ENCODE data around the gene UTP25. TPM values are rescaled to one million over a fixed set of nuclear protein-coding genes. Genes with fewer than 3 reads are reported as not detected.

UTP25 gene
- polyA plus RNA-seq, 3 donors from 2014 or later, result 2.6 to 3.7 (median 3.2) TPM

GRCh38 chr1:209876078-209876800 lies 48.5 kb downstream of the UTP25 start:
- H3K9me3 Mint-ChIP-seq, result no peaks in the 10 kb centered on the region
- no peaks in the 10 kb centered on the region for H3K4me1 Mint-ChIP-seq
- H3K27ac Mint-ChIP-seq, result no peak overlapping the region
- no peak for DNase-seq
- no peak overlapping the region for H3K4me3 Mint-ChIP-seq
- peaks cover 0 to 7% (median 4%) of the 10 kb centered on the region in 3 donors for H3K27me3 Mint-ChIP-seq (ENCODE audit: low read depth in 3 of 3)
- H3K36me3 Mint-ChIP-seq, result no peaks in the 10 kb centered on the region

- no peak overlapping the region for H3K4me3 Mint-ChIP-seq
- DNase-seq, result no peak
- no peaks in the 10 kb centered on the region for H3K36me3 Mint-ChIP-seq
- no peak overlapping the region for H3K27ac Mint-ChIP-seq
- H3K27me3 Mint-ChIP-seq (ENCODE audit: low read depth in 3 of 3), result peaks cover 0 to 9% (median 8%) of the 10 kb centered on the region in 3 donors
- no peaks in the 10 kb centered on the region for H3K4me1 Mint-ChIP-seq
- H3K9me3 Mint-ChIP-seq, result no peaks in the 10 kb centered on the region
Measured at GRCh38 chr1:209877087-209877764, 49.5 kb downstream of the UTP25 start.

- no peak for DNase-seq
- peaks cover 3 to 9% (median 8%) of the 10 kb centered on the region in 3 donors for H3K27me3 Mint-ChIP-seq (ENCODE audit: low read depth in 3 of 3)
- H3K4me3 Mint-ChIP-seq, result no peak overlapping the region
- no peaks in the 10 kb centered on the region for H3K9me3 Mint-ChIP-seq
- H3K27ac Mint-ChIP-seq, result no peak overlapping the region
- H3K36me3 Mint-ChIP-seq, result no peaks in the 10 kb centered on the region
- H3K4me1 Mint-ChIP-seq, result no peaks in the 10 kb centered on the region
Measured at GRCh38 chr1:209878964-209879363, 51.2 kb downstream of the UTP25 start.

DNA sequence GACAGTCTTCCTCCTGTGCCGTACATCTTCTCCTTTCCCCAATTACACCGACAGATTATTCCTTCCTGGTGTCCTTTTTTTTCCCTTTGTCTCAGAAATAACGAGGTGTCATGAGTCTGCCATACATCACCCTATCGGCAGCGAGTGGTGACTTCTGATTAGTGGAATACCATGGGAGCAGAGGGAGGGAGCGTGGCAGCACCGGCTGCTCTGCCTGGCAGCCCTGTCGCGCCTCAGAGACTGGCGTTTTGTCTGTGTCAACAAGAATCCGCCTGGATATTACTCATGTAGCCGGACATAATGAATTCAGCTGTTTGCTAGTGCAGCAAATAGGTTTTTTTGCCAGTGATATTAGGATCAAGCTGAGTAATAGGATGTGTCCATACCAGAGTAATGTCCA lies 51.8 kb downstream of the UTP25 start:
- no peaks in the 10 kb centered on the region for H3K36me3 Mint-ChIP-seq
- H3K27me3 Mint-ChIP-seq (ENCODE audit: low read depth in 3 of 3), result peaks cover 3 to 9% (median 8%) of the 10 kb centered on the region in 3 donors
- no peak overlapping the region for H3K27ac Mint-ChIP-seq
- DNase-seq, result no peak
- H3K9me3 Mint-ChIP-seq, result no peaks in the 10 kb centered on the region
- H3K4me1 Mint-ChIP-seq, result no peaks in the 10 kb centered on the region
- H3K4me3 Mint-ChIP-seq, result no peak overlapping the region

DNA sequence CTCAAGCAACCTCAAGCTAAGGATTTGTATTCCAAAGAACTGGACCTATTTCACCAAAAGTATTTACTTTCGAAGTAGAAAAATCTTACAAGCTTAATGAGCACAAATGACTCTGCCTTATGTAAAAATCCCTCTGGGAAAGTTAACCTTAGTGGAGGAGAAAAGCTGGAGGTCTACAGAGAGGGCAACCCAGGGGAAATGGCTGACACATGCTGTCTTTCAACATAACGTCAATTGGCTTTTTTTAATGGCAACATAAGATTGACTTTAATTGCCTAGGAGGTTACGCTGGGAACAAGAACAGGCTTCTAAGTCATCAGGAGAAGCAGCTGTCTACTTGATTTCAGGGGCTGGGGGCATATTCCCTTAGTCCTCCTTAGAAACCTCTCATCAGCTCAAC lies 52.3 kb downstream of the UTP25 start:
- H3K36me3 Mint-ChIP-seq, result no peaks in the 10 kb centered on the region
- no peak overlapping the region for H3K4me3 Mint-ChIP-seq
- H3K9me3 Mint-ChIP-seq, result no peaks in the 10 kb centered on the region
- no peak overlapping the region for H3K27ac Mint-ChIP-seq
- no peak for DNase-seq
- peaks cover 6 to 9% (median 8%) of the 10 kb centered on the region in 3 donors for H3K27me3 Mint-ChIP-seq (ENCODE audit: low read depth in 3 of 3)
- H3K4me1 Mint-ChIP-seq, result no peaks in the 10 kb centered on the region

DNA sequence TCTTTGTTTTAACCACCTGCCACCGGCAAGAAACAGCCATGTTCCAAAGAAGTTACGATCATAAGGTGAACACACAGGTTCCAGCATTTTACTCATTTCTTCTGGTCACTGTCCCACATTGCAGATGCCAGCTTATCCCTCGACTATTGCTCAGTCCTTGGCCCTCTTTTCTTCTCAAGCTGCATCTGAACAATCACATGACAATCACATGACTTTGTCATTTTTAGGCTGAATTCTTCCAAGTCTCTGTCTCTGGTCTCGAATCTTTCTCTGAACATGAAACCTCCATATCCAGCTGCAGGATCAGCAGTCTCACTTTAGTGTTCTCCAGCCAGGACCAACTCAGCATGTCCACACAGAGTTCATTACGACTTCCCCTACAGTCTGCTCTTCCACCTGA lies 53.8 kb downstream of the UTP25 start:
- Mint-ChIP-seq H3K4me3 (no peak overlapping the region), H3K27ac (no peak overlapping the region), H3K9me3 (peaks cover 0 to 2% (median 0%) of the 10 kb centered on the region in 6 donors), H3K27me3 (ENCODE audit: low read depth in 3 of 3) (peaks cover 6 to 8% (median 8%) of the 10 kb centered on the region in 3 donors), H3K36me3 (no peaks in the 10 kb centered on the region), H3K4me1 (no peaks in the 10 kb centered on the region)
- DNase-seq, result no peak

- no peaks in the 10 kb centered on the region for H3K4me1 Mint-ChIP-seq
- H3K36me3 Mint-ChIP-seq, result no peaks in the 10 kb centered on the region
- no peak overlapping the region for H3K4me3 Mint-ChIP-seq
- H3K27me3 Mint-ChIP-seq (ENCODE audit: low read depth in 3 of 3), result peaks cover 8 to 12% (median 8%) of the 10 kb centered on the region in 3 donors
- H3K9me3 Mint-ChIP-seq, result peaks cover 0 to 2% (median 0%) of the 10 kb centered on the region in 6 donors
- no peak overlapping the region for H3K27ac Mint-ChIP-seq
- DNase-seq, result no peak
Measured at GRCh38 chr1:209882286-209882685, 54.5 kb downstream of the UTP25 start.

DNA sequence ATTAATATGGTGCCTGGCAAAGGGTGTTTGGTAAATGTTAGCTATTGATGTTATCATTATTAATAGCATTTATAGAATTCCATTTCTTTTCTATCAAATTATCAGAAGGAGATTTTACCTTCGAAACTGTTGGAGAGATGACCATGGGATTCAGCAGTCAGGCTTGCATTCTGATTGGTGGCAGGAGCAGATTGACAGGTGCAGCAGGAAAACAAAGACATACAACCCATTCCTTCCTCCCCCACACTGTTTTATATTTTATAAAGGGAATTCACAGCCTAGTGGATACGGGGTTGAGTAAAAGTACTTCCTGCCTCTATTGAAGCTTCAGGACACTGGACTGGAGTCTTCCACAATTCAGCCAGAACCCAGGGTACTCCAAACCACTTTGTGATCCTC lies 55.2 kb downstream of the UTP25 start:
- Mint-ChIP-seq H3K27ac (no peak overlapping the region), H3K4me1 (no peaks in the 10 kb centered on the region), H3K36me3 (no peaks in the 10 kb centered on the region), H3K4me3 (no peak overlapping the region), H3K27me3 (ENCODE audit: low read depth in 3 of 3) (peaks cover 8 to 15% (median 9%) of the 10 kb centered on the region in 3 donors), H3K9me3 (peaks cover 0 to 2% (median 0%) of the 10 kb centered on the region in 6 donors)
- no peak for DNase-seq

DNA sequence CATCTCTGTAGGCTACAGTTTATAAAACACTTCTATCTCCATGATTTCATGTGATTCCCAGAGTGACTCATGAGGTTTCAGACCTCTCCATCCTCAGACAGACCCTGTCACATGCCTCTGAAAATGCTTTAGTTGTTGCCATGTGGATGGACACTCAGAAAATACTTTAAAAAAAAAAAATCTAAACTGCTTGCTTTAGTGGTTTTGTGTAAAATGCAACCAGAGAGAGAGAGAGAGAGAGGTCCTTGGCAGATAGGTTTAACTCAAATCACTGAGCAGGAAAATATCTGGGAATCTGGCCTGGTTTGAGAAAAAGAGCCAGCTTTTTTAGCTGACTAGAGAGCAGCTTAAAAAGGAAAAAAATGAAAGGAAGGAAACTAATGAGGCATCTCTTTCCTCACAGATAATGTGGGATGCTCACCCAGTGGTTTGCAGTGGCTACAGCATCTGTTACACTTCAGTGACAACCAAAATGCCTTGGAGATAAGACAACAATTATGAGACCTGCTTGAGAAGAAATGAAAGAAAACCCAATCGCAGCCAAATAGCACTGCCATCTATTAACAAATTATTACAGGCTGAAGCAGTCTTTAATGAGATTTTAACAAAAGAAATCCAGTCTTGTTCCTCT lies 55.7 kb downstream of the UTP25 start:
- H3K4me3 Mint-ChIP-seq, result no peak overlapping the region

DNA sequence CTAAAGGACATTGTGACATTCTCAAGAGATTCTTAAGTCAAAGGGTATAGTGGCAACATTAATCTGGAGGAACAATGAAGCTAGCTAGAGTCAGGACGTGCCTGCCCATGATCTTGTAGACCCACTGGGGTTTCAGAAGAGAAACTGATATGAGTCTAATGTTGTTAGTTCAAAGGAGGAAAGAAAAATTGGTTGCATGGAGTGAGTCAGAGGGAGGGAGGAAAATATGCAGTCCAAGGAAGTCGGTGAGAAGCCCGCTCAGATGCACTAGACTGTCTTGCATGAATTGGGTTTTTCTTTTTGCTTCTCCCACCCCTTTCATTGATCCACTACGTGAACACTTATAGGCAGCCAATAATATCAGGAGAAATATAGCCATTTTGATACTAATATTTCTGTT lies 56.5 kb downstream of the UTP25 start:
- Mint-ChIP-seq H3K4me1 (no peaks in the 10 kb centered on the region), H3K36me3 (no peaks in the 10 kb centered on the region), H3K27ac (no peak overlapping the region), H3K4me3 (no peak overlapping the region), H3K9me3 (peaks cover 0 to 2% (median 0%) of the 10 kb centered on the region in 6 donors), H3K27me3 (ENCODE audit: low read depth in 3 of 3) (peaks cover 7 to 15% (median 9%) of the 10 kb centered on the region in 3 donors)
- DNase-seq, result no peak

More for the DNA sequence above, 55.7 kb downstream of the UTP25 start:
- H3K27ac Mint-ChIP-seq, result no peak overlapping the region
- H3K27me3 Mint-ChIP-seq (ENCODE audit: low read depth in 3 of 3), result peaks cover 8 to 15% (median 9%) of the 10 kb centered on the region in 3 donors
- no peaks in the 10 kb centered on the region for H3K4me1 Mint-ChIP-seq
- DNase-seq, result no peak
- peaks cover 0 to 2% (median 0%) of the 10 kb centered on the region in 6 donors for H3K9me3 Mint-ChIP-seq
- H3K36me3 Mint-ChIP-seq, result no peaks in the 10 kb centered on the region

DNA sequence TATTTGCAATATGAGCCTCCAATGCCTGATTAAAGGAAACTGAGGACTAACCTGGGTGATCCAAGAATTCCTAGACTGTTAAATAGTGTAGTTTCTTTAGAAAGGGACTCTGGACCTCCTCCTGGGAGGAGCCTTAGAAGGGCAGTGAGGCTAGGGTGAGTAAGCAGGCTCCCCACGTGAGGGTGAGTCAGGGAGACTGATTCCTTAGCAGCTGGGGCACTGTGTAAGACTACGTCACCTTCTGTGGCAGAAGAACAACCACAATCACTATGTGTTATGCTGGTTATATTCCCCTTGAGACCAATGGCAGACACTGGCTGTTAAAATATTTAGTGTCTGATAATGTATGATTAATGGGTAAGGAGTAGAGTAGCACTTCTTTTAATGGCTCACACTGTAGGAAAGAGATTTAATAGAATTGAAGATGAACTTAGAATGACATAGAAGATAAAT lies 56.9 kb downstream of the UTP25 start:
- DNase-seq, result no peak
- Mint-ChIP-seq H3K4me3 (no peak overlapping the region), H3K4me1 (no peaks in the 10 kb centered on the region)

GRCh38 chr1:209885403-209886218 lies 57.8 kb downstream of the UTP25 start:
- Mint-ChIP-seq H3K4me3 (no peak overlapping the region), H3K4me1 (no peaks in the 10 kb centered on the region), H3K27ac (no peak overlapping the region), H3K9me3 (peaks cover 0 to 2% (median 0%) of the 10 kb centered on the region in 6 donors), H3K36me3 (no peaks in the 10 kb centered on the region), H3K27me3 (ENCODE audit: low read depth in 3 of 3) (peaks cover 3 to 15% (median 7%) of the 10 kb centered on the region in 3 donors)
- DNase-seq, result no peak

More for the DNA sequence above, 56.9 kb downstream of the UTP25 start:
- peaks cover 5 to 15% (median 9%) of the 10 kb centered on the region in 3 donors for H3K27me3 Mint-ChIP-seq (ENCODE audit: low read depth in 3 of 3)
- H3K9me3 Mint-ChIP-seq, result peaks cover 0 to 2% (median 0%) of the 10 kb centered on the region in 6 donors
- H3K36me3 Mint-ChIP-seq, result no peaks in the 10 kb centered on the region
- no peak overlapping the region for H3K27ac Mint-ChIP-seq

- Mint-ChIP-seq H3K9me3 (peaks cover 0 to 2% (median 0%) of the 10 kb centered on the region in 6 donors), H3K27ac (no peak overlapping the region), H3K36me3 (no peaks in the 10 kb centered on the region), H3K4me1 (no peaks in the 10 kb centered on the region), H3K4me3 (no peak overlapping the region), H3K27me3 (ENCODE audit: low read depth in 3 of 3) (peaks cover 3 to 15% (median 7%) of the 10 kb centered on the region in 3 donors)
- no peak for DNase-seq
Measured at GRCh38 chr1:209886219-209886536, 58.4 kb downstream of the UTP25 start.
